Psoas muscle (tissue), 8 donors: ENCODE results near the gene MRPL49. TPM values are rescaled to one million over a fixed set of nuclear protein-coding genes. Genes with fewer than 3 reads are reported as not detected.

Source experiments
- ATAC-seq, 4 donors: fragments of 200-7000 bp; cut with Tn5 transposase; one replicate each; pipeline ENCODE4 v1.9.1; 2020; ENCODE audit warnings: moderate library complexity in 3 of 4, mild to moderate bottlenecking in 2 of 4
- DNase-seq, 2 donors: peaks; one replicate each; pipeline ENCODE4 v3.0.0-alpha.2; 2020
- H3K27ac ChIP-seq: fragments of 200-600 bp; one replicate; pipeline ENCODE4 v1.8.0; 2022
- H3K27me3 ChIP-seq, 3 donors: fragments of 200-600 bp in 1 of 3; one replicate each; pipeline versions ENCODE4 v1.6.1 to v1.8.0; 2013 to 2022; ENCODE audit warnings: low read length in 2 of 3, mild to moderate bottlenecking in 2 of 3, moderate library complexity in 1 of 3; ENCODE audit not compliant: insufficient read depth in 3 of 3
- H3K36me3 ChIP-seq, 2 donors: fragments of 200-600 bp in 1 of 2; one replicate each; pipeline versions ENCODE4 v1.6.1 to v1.8.0; 2013 to 2022; ENCODE audit warnings: low read depth in 1 of 2, mild to moderate bottlenecking in 1 of 2, moderate library complexity in 1 of 2; ENCODE audit not compliant: insufficient read depth in 1 of 2
- H3K4me1 ChIP-seq: fragments of 200-600 bp; one replicate; pipeline ENCODE4 v1.8.0; 2022
- H3K4me3 ChIP-seq: fragments of 200-600 bp; one replicate; pipeline ENCODE4 v1.8.0; 2022; ENCODE audit warnings: mild to moderate bottlenecking
- H3K9me3 ChIP-seq: fragments of 200-600 bp; one replicate; pipeline ENCODE4 v1.8.0; 2022
- CTCF ChIP-seq: fragments of 200-600 bp; IDR thresholded peaks from one replicate; pipeline ENCODE4 v1.8.0; 2022; ENCODE audit warnings: antibody characterized with exemption
- WGBS, 3 donors: extraction: QIAGEN DNeasy Blood & Tissue Kit; methylation state at CpG; one replicate each; pipeline versions ENCODE4 v1.1.6 to v1.1.7; 2013; 5-methylcytosine and 5-hydroxymethylcytosine counted together
- intact Hi-C, 2 donors: fragments of 100-400 bp; cut with DNase I; formaldehyde crosslinking; loops; one replicate each; pipeline versions ENCODE4 v1.11.0 to v1.14.2; 2022
- polyA plus RNA-seq, 3 donors: library from polyadenylated mRNA; stranded (reverse); fragments of 200-250 nt; gene quantifications; one replicate each; pipeline ENCODE4 v1.2.3, GENCODE V29; 2013
- total RNA-seq, 4 donors: library from RNA; stranded (reverse); fragmentation: NEBNext Ultra II Directional in 2 of 4; extraction: Animal tissue kit (Norgen Biotek cat#: 25700) in 2 of 4; gene quantifications; one replicate each; pipeline versions ENCODE4 v1.2.1 to v1.2.4, GENCODE V29; 2021 to 2023
- donor health status: healthy with polysubstance abuse.
- donor health status: DM: no; HTN: no; CAD: no; lungs with moderate emphysema.
- donor health status: Bipolar disorder and iron deficiency.
- donor health status: healthy.
- donor health status: DM: yes; HTN: yes; CAD: no.
- donor health status: DM: no; HTN: no; CAD: no.
- donor health status: DM: no; HTN: no; CAD: no.
- donor health status: DM: yes; HTN: yes; CAD: no.

Gene MRPL49
- total and polyA plus RNA-seq, 7 donors: 29.0 to 54.1 (median 32.9) TPM

DNA sequence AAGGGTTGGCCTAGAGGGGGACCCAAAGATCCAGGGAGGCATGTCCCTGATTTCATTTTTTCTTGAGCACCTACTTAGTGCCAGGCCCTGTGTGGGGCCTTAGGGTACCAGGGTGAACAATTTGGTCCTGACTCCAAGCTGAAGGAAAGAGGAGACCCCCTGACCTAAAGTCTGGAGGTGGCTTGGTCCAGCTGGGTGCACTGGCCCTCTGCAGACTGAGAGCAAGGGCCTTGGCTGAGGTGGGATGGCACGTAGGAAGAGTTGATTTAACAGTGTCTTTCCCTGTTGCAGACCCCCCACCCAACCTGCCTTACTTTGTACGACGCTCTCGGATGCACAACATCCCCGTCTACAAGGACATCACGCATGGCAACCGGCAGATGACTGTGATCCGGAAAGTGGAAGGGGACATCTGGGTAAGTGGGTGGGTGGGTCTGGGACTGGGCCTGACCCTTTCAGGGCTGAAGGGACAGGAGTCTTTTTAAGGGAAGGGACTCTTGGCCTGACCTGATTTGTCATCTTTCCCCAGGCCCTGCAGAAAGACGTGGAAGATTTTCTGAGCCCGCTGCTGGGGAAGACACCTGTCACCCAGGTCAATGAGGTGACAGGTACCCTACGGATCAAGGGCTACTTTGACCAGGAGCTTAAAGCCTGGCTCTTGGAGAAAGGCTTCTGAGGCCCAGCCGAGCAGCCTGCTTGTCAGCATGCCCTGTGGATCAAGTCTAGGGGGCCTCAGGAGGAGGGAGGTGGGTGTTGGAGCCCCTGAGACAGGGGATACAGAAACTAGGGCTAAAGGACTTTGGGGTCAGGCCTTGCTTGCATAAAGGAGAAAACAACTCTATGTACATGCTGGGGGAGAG lies 3.3 kb downstream of the MRPL49 start:
- Histone ChIP-seq H3K9me3 (no peaks in the 10 kb centered on the region), H3K36me3 (peaks cover 3 to 77% of the 10 kb centered on the region in 2 donors), H3K4me3 (no peak overlapping the region), H3K4me1 (peaks cover 16% of the 10 kb centered on the region), H3K27ac (no peak overlapping the region), H3K27me3 (no peaks in the 10 kb centered on the region)
- no peak for ATAC-seq
- DNase-seq: no peak
- 74 to 82% (median 78%) methylated on average over 12 of the region's 12 CpGs for WGBS, 3 donors
- intact Hi-C loops: no loop called here
- TF ChIP-seq CTCF: no peak

DNA sequence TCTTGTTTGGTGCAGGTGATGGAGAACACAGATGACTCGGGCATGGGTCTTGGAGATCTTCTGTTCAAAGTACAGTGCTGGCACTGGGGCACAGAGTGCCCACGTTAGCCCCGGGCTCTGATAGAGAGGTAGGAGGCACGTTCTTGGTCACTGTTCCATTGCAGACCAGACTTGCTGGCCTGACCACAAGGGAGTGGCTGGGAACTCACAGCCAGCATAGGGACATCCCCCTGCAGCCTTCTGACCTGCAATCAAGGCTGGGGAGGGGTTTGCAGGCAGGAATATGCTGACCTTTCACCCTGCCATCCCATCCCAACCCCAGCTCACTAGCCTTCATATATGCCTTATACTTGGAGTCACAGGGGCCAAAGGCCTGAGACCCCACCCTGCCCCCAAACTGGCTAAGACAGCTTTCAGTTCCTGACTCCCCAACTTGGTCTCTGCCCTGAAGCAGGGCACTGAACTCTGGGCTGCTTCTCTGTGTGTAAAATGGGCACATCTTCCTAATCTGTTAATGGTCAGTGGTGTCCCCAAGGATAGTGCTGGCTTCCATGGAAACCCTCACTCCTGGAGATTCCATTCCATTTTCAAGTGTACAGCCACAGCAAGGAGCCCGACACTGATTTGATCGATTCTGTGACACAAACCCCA lies 4.6 kb downstream of the MRPL49 start:
- WGBS, 3 donors: 68 to 80% (median 69%) methylated on average over 6 of the region's 6 CpGs
- Histone ChIP-seq H3K36me3 (peaks cover 0 to 81% of the 10 kb centered on the region in 2 donors), H3K4me3 (no peak overlapping the region), H3K27ac (no peak overlapping the region), H3K27me3 (no peaks in the 10 kb centered on the region), H3K9me3 (no peaks in the 10 kb centered on the region), H3K4me1 (peaks cover 10% of the 10 kb centered on the region)
- intact Hi-C loops: no loop called here
- TF ChIP-seq CTCF: no peak
- ATAC-seq: no peak
- no peak for DNase-seq

DNA sequence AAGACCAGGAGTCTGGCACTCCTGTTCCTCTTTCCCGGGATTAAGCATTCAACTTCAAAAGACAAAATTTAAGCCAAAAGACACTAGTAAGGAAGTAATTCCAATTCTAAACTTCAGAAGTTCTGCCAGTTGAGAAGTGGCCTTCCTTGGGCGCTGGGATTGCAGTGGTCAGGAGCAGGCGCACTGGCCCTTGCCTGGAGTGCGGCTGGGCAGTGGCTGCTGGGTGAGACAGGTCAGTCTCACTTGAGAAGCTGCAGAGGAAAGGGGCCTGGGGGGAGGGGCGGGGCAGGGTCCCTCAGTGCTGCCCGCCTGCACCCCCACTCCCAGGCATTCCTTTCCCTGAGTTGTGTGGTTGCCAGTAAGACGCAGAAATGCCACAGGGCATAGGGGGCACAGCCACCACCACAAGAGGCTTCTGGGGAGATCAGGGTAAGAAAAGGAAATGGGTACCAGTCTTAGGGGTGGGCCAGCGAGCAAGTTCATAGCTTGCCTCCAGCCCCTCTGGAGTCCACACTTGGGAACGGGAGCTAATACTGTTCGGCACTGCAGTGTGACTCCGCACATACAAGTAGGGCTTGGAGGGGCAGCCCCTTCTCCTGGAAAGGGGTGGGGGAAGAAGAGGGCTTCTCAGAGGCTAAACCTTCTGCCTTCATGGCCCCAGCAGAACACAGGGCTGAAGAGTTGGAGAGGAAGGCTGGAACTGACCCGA lies 5.5 kb downstream of the MRPL49 start:
- WGBS, 3 donors: 69 to 82% (median 78%) methylated on average over 12 of the region's 12 CpGs
- DNase-seq (no peak), ATAC-seq (no peak)
- H3K4me3 ChIP-seq: no peak overlapping the region
- H3K27ac ChIP-seq: no peak overlapping the region
- H3K27me3 ChIP-seq: no peaks in the 10 kb centered on the region
- TF ChIP-seq CTCF: no peak
- H3K4me1 ChIP-seq: peaks cover 17% of the 10 kb centered on the region
- intact Hi-C loops: no loop called here
- H3K9me3 ChIP-seq: no peaks in the 10 kb centered on the region
- H3K36me3 ChIP-seq: peaks cover 3 to 89% of the 10 kb centered on the region in 2 donors

GRCh38 chr11:65128182-65129145 lies 6.3 kb downstream of the MRPL49 start:
- no peak for ATAC-seq
- WGBS, 3 donors: 71 to 80% (median 78%) methylated on average over 15 of the region's 15 CpGs
- intact Hi-C loops: no loop called here

More at GRCh38 chr11:65128182-65129145, 6.3 kb downstream of the MRPL49 start:
- Histone ChIP-seq H3K9me3 (no peaks in the 10 kb centered on the region), H3K36me3 (peaks cover 3 to 96% of the 10 kb centered on the region in 2 donors), H3K27me3 (no peaks in the 10 kb centered on the region), H3K4me3 (no peak overlapping the region), H3K27ac (no peak overlapping the region), H3K4me1 (peaks cover 18% of the 10 kb centered on the region)
- TF ChIP-seq CTCF: no peak
- no peak for DNase-seq
